HepG2 (cell line): Measurements from ENCODE around the gene SFTA2. TPM values are rescaled to one million over a fixed set of nuclear protein-coding genes. Genes with fewer than 3 reads are reported as not detected.

Experiments used
- ARNTL ChIP-seq: sonication (generic); formaldehyde crosslinking; IDR thresholded peaks from 2 replicates; pipeline ENCODE4 v1.4.0; 2020; ENCODE audit warnings: mild to moderate bottlenecking, missing genetic modification reagents
- EZH2 ChIP-seq: conservative IDR thresholded peaks from 2 replicates; pipeline ENCODE4 v1.6.1; 2012; ENCODE audit warnings: mild to moderate bottlenecking, low read depth, low read length, moderate library complexity
- FOXM1 ChIP-seq: sonication (generic); formaldehyde crosslinking; IDR thresholded peaks from 2 replicates; pipeline ENCODE4 v1.5.0; 2020; ENCODE audit warnings: missing genetic modification reagents
- HMGXB4 ChIP-seq, 2 experiments: sonication (generic) in 1 of 2; formaldehyde crosslinking in 1 of 2; IDR thresholded peaks; 2 replicates each; pipeline versions ENCODE4 v1.4.0 to v1.6.1; 2018 to 2020; ENCODE audit warnings: missing genetic modification reagents in 2 of 2, borderline replicate concordance in 1 of 2, low read depth in 1 of 2, mild to moderate bottlenecking in 1 of 2, missing biosample characterization in 1 of 2
- JARID2 ChIP-seq: sonication (generic); formaldehyde crosslinking; IDR thresholded peaks from 2 replicates; pipeline ENCODE4 v1.8.1; 2023; ENCODE audit warnings: missing genetic modification reagents, inconsistent platforms; ENCODE audit not compliant: insufficient replicate concordance
- KLF12 ChIP-seq: sonication (generic); formaldehyde crosslinking; IDR thresholded peaks from 2 replicates; pipeline ENCODE4 v1.4.0; 2020; ENCODE audit warnings: missing genetic modification reagents, borderline replicate concordance
- MTA3 ChIP-seq: sonication (generic); formaldehyde crosslinking; IDR thresholded peaks from 2 replicates; pipeline ENCODE4 v1.4.0; 2020; ENCODE audit warnings: missing genetic modification reagents
- NRL ChIP-seq: sonication (generic); formaldehyde crosslinking; IDR thresholded peaks from 2 replicates; pipeline ENCODE4 v1.5.0; 2020; ENCODE audit warnings: missing genetic modification reagents, mild to moderate bottlenecking, moderate library complexity, borderline replicate concordance
- PRDM4 ChIP-seq: sonication (generic); formaldehyde crosslinking; IDR thresholded peaks from 2 replicates; pipeline ENCODE4 v1.9.0; 2021; ENCODE audit warnings: missing genetic modification reagents, borderline replicate concordance
- RCOR2 ChIP-seq: IDR thresholded peaks from 2 replicates; pipeline ENCODE4 v1.6.1; 2016; ENCODE audit warnings: missing biosample characterization, missing genetic modification reagents
- SMAD3 ChIP-seq: sonication (generic); formaldehyde crosslinking; IDR thresholded peaks from 2 replicates; pipeline ENCODE4 v1.4.0; 2020; ENCODE audit warnings: missing genetic modification reagents
- SNAI1 ChIP-seq: sonication (generic); formaldehyde crosslinking; IDR thresholded peaks from 2 replicates; pipeline ENCODE4 v1.5.0; 2020; ENCODE audit warnings: mild to moderate bottlenecking, missing genetic modification reagents, borderline replicate concordance
- TCF12 ChIP-seq, 2 experiments: fragments of 450-650 bp in 1 of 2; sonication (generic) in 1 of 2; formaldehyde crosslinking in 1 of 2; IDR thresholded peaks; 2 replicates each; pipeline versions ENCODE4 v1.6.1 to v1.8.0; 2017 to 2022; ENCODE audit warnings: antibody characterized with exemption in 1 of 2, mild to moderate bottlenecking in 1 of 2, missing genetic modification reagents in 1 of 2, moderate library complexity in 1 of 2
- ZBTB43 ChIP-seq: sonication (generic); formaldehyde crosslinking; conservative IDR thresholded peaks from 2 replicates; pipeline ENCODE4 v1.4.0; 2020; ENCODE audit warnings: missing genetic modification reagents
- ZNF296 ChIP-seq: sonication (generic); formaldehyde crosslinking; conservative IDR thresholded peaks from 2 replicates; pipeline ENCODE4 v1.5.0; 2020; ENCODE audit warnings: mild to moderate bottlenecking, missing genetic modification reagents
- ZNF430 ChIP-seq: sonication (generic); formaldehyde crosslinking; IDR thresholded peaks from 2 replicates; pipeline ENCODE4 v1.9.0; 2021; ENCODE audit warnings: mild to moderate bottlenecking, missing genetic modification reagents
- ZNF484 ChIP-seq: sonication (generic); formaldehyde crosslinking; IDR thresholded peaks from 2 replicates; pipeline ENCODE4 v1.5.1; 2020; ENCODE audit warnings: mild to moderate bottlenecking, low read depth, missing genetic modification reagents, borderline replicate concordance
- ZNF576 ChIP-seq: sonication (generic); formaldehyde crosslinking; IDR thresholded peaks from 2 replicates; pipeline ENCODE4 v1.4.0; 2020; ENCODE audit warnings: mild to moderate bottlenecking, missing genetic modification reagents
- ZNF619 ChIP-seq: sonication (generic); formaldehyde crosslinking; IDR thresholded peaks from 2 replicates; pipeline ENCODE4 v1.4.0; 2020; ENCODE audit warnings: mild to moderate bottlenecking, missing genetic modification reagents
- ZNF644 ChIP-seq: IDR thresholded peaks from 2 replicates; pipeline ENCODE4 v1.6.1; 2016; ENCODE audit warnings: low read depth
- ZNF883 ChIP-seq: sonication (generic); formaldehyde crosslinking; IDR thresholded peaks from 2 replicates; pipeline ENCODE4 v1.5.1; 2020; ENCODE audit warnings: mild to moderate bottlenecking, missing genetic modification reagents; ENCODE audit errors: not compliant biosample characterization
- polyA plus RNA-seq, 8 experiments: library from polyadenylated mRNA; depleted of rRNA in 3 of 8; stranded (reverse) in 7 of 8; unstranded in 1 of 8; fragments of >200 nt; fragmentation: Illumina TruSeq in 4 of 8; extraction: Trizol in 4 of 8; gene quantifications; 2 replicates each; pipeline versions ENCODE4 v1.2.1 to v1.2.3, GENCODE V29; 2011 to 2016; ENCODE audit warnings: low read depth in 4 of 8, missing spikeins in 1 of 8, mixed read lengths in 1 of 8; ENCODE audit not compliant: insufficient read depth in 1 of 8
- total RNA-seq, 5 experiments: library from RNA; depleted of rRNA; stranded (reverse); fragments of >200 nt; fragmentation: Illumina TruSeq; extraction: Trizol; gene quantifications; 2 replicates each; pipeline ENCODE4 v1.2.3, GENCODE V29; 2016; ENCODE audit warnings: low read depth in 1 of 5

SFTA2 gene
- total and polyA plus RNA-seq, 2 of the 13 experiments (the other 11 are each of a cell fraction or from before 2014, with no cell fraction given), result not detected

DNA sequence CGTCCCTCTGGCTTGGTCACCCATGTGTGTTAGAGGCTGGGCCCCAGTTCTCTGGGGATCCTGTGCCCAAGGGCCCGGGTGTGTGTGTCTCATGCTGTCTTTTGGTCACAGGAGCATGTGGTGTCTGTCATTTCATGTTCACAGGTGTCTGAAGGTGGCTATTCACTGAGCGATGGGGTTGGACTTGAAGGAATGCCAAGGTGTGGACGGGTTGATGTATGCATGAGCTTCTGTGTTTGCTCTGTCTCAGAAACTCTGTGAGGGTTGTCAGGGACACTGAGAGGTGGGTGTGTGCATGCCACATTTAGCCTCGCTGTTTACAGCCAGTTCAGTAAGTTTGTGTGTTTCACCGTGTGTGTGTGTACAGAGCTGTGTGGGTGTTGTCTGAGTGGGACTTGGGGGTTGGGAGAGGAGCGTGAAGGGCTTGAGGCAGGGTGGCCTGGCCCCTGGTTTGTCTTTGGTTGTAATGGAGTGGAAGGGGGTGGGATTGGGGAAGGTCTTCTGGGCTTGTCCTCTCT lies 46.4 kb downstream of the SFTA2 start (continued):
- TF ChIP-seq MTA3 (CRISPR knock-in tag), result no peak
- TF ChIP-seq FOXM1 (CRISPR knock-in tag), result no peak
- TF ChIP-seq ZNF644 (CRISPR knock-in tag), result no peak
- no peak for TF ChIP-seq ZBTB43 (CRISPR knock-in tag)
- TF ChIP-seq ZNF296 (CRISPR knock-in tag), result no peak
- TF ChIP-seq ZNF619 (CRISPR knock-in tag), result no peak
- peak; percentile 0; the same call in 1 of the 2 replicates for TF ChIP-seq ARNTL (CRISPR knock-in tag)
- no peak for TF ChIP-seq HMGXB4 (CRISPR knock-in tag; IDR thresholded peaks at IDR 0.05; ENCODE audit: borderline replicate concordance in 1 of 2, low read depth in 1 of 2)
- no peak for TF ChIP-seq EZH2
- peak; percentile 19 for TF ChIP-seq JARID2 (CRISPR knock-in tag)
- no peak for TF ChIP-seq PRDM4
- no peak for TF ChIP-seq KLF12 (CRISPR knock-in tag)
- TF ChIP-seq SNAI1, result 0 out of 2 replicates have a peak, but pooled peaks have one; percentile 66
- TF ChIP-seq SMAD3 (CRISPR knock-in tag), result peak; percentile 13; the same call in 1 of the 2 replicates
- no peak for TF ChIP-seq ZNF576 (CRISPR knock-in tag)
- TF ChIP-seq ZNF883 (CRISPR knock-in tag), result no peak
- no peak for TF ChIP-seq RCOR2 (CRISPR knock-in tag)
- TF ChIP-seq TCF12 (IDR thresholded peaks at IDR 0.05), result no peak
- TF ChIP-seq TCF12 (CRISPR knock-in tag; IDR thresholded peaks at IDR 0.05), result no peak; the same call in 1 of the 2 replicates
- TF ChIP-seq ZNF430 (CRISPR knock-in tag), result no peak
- TF ChIP-seq NRL, result no peak
- TF ChIP-seq ZNF484 (CRISPR knock-in tag), result no peak
